Calu3 (cell line): ENCODE data around the gene TRIOBP. TPM values are rescaled to one million over a fixed set of nuclear protein-coding genes. Genes with fewer than 3 reads are reported as not detected.

ENCODE experiments used
- BruUV-seq: library from RNA; stranded (reverse); fragments of 400-500 nt; replicated peaks from 2 replicates; lab custom pipeline; 2021; lab: Mats Ljungman, UMichigan
- CTCF ChIA-PET: fragments of 300-600 bp; sonication (Branson Sonifier 250); formaldehyde crosslinking; loops from one replicate; lab custom pipeline; 2022; ENCODE audit warnings: antibody characterized with exemption; lab: Charles Lee
- DNase-seq: peaks from one replicate; pipeline ENCODE4 v3.0.0; 2022
- H3K27ac Mint-ChIP-seq: one replicate; pipeline ENCODE4 v1.8.0; 2022; ENCODE audit warnings: mixed read lengths; ENCODE audit not compliant: unreplicated experiment
- H3K27me3 Mint-ChIP-seq: one replicate; pipeline ENCODE4 v1.8.0; 2022; ENCODE audit warnings: mixed read lengths; ENCODE audit not compliant: unreplicated experiment
- H3K36me3 Mint-ChIP-seq: one replicate; pipeline ENCODE4 v1.8.0; 2022; ENCODE audit warnings: mild to moderate bottlenecking, moderate library complexity, mixed read lengths; ENCODE audit not compliant: insufficient read depth, unreplicated experiment
- H3K4me1 Mint-ChIP-seq: one replicate; pipeline ENCODE4 v1.8.0; 2022; ENCODE audit warnings: mild to moderate bottlenecking, low read depth, mixed read lengths; ENCODE audit not compliant: unreplicated experiment
- H3K4me3 Mint-ChIP-seq: one replicate; pipeline ENCODE4 v1.8.0; 2022; ENCODE audit warnings: mild to moderate bottlenecking, low read depth, moderate library complexity, mixed read lengths; ENCODE audit not compliant: unreplicated experiment
- H3K9me3 Mint-ChIP-seq: one replicate; pipeline ENCODE4 v1.8.0; 2022; ENCODE audit warnings: low read depth, mixed read lengths; ENCODE audit not compliant: unreplicated experiment
- CTCF ChIP-seq: fragments of 200-600 bp; IDR thresholded peaks from one replicate; pipeline ENCODE4 v1.8.0; 2022; ENCODE audit warnings: antibody characterized with exemption; ENCODE audit not compliant: unreplicated experiment
- intact Hi-C: fragments of 100-400 bp; cut with micrococcal nuclease; formaldehyde crosslinking; loops from one replicate; pipeline ENCODE4 v1.10.0; 2022; ENCODE audit not compliant: unreplicated experiment
- total RNA-seq: library from RNA; stranded (reverse); gene quantifications from 2 replicates; pipeline ENCODE4 v1.2.3, GENCODE V29; 2022

The TRIOBP gene
- total RNA-seq, 1 experiment from 2014 or later: 85.3 TPM

- Mint-ChIP-seq H3K27ac (no peak overlapping the region), H3K27me3 (no peaks in the 10 kb centered on the region), H3K4me3 (no peak overlapping the region), H3K9me3 (no peaks in the 10 kb centered on the region), H3K36me3 (peaks cover 32% of the 10 kb centered on the region), H3K4me1 (peaks cover 28% of the 10 kb centered on the region)
- no TSS peak for BruUV-seq
- intact Hi-C loops: no loop called here
- no peak for DNase-seq
- CTCF ChIA-PET: no interaction called here
- no peak for TF ChIP-seq CTCF
Observed at GRCh38 chr22:37664249-37665101, 32.4 kb upstream of the TRIOBP start.

DNA sequence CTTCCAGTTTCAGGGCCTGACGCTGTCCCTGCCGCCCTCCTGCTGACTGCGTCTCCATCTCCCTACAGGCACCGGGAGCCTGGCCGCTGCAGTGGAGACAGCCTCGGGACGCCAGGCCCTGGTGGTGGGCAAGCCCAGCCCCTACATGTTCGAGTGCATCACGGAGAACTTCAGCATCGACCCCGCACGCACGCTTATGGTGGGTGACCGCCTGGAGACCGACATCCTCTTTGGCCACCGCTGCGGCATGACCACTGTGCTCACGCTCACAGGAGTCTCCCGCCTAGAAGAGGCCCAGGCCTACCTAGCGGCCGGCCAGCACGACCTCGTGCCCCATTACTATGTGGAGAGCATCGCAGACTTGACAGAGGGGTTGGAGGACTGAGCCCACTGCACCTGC, 31.4 kb upstream of the TRIOBP start:
- TF ChIP-seq CTCF: no peak
- CTCF ChIA-PET: no interaction called here

GRCh38 chr22:37669586-37669985, 27.3 kb upstream of the TRIOBP start:
- H3K27me3 Mint-ChIP-seq: no peaks in the 10 kb centered on the region
- BruUV-seq: no TSS peak
- no peak overlapping the region for H3K27ac Mint-ChIP-seq
- peaks cover 22% of the 10 kb centered on the region for H3K36me3 Mint-ChIP-seq
- intact Hi-C loops: no loop called here
- no peak for DNase-seq
- H3K9me3 Mint-ChIP-seq: no peaks in the 10 kb centered on the region
- no peak overlapping the region for H3K4me3 Mint-ChIP-seq
- no peak for TF ChIP-seq CTCF
- H3K4me1 Mint-ChIP-seq: no peaks in the 10 kb centered on the region
- CTCF ChIA-PET: no interaction called here

More for the DNA sequence above, 31.4 kb upstream of the TRIOBP start:
- Mint-ChIP-seq H3K27ac (no peak overlapping the region), H3K36me3 (peaks cover 27% of the 10 kb centered on the region), H3K4me1 (peaks cover 18% of the 10 kb centered on the region), H3K27me3 (no peaks in the 10 kb centered on the region), H3K9me3 (no peaks in the 10 kb centered on the region), H3K4me3 (no peak overlapping the region)
- DNase-seq: no peak
- intact Hi-C loops: no loop called here
- no TSS peak for BruUV-seq

DNA sequence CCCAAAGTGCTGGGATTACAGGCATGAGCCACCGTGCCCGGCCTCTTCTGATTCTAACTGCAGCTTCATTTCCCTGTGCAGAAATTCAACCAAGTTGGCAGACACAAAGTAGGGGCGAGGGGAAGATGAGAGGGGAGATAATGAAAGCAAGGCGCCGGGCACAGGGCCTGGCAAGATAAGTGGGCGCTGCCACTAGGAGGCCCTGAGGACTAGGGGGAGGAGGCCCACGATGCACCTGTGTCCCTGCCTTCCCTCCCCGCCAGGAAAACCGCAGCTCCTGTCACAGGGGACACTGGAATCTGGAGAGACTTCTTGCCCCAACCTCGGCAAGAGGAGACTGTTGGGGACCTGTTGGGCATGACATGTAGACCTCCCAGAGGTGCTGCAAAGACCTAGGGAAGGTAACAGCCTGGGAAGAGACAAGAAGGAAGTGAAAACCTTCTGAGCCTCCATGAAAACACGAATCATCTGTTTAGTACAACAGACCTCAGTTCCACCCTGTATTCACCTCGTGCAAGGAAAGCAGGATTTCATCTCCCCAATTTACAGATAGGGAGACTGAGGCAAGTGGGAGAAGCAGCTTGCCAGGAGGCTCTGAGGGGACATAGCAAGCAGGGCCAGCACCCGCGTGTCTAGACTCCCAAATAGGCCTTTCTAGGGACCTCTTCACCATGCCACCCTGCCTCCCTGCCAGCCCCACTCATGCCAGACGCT, 24.5 kb upstream of the TRIOBP start:
- no peak for DNase-seq
- intact Hi-C loops: no loop called here
- Mint-ChIP-seq H3K36me3 (peaks cover 28% of the 10 kb centered on the region), H3K9me3 (no peaks in the 10 kb centered on the region), H3K27me3 (no peaks in the 10 kb centered on the region), H3K4me3 (no peak overlapping the region), H3K27ac (no peak overlapping the region), H3K4me1 (no peaks in the 10 kb centered on the region)
- no TSS peak for BruUV-seq
- CTCF ChIA-PET: no interaction called here
- no peak for TF ChIP-seq CTCF
